ENCODE measurements around the gene MRGPRD.

MRGPRD gene

GRCh38 chr11:68946416-68947090 lies 34.2 kb downstream of the MRGPRD start:
- TF ChIP-seq CTCF (IDR thresholded peaks at IDR 0.05; ENCODE audit: low read depth, low read length) = no peak
- H3K4me3 ChIP-seq (replicated peaks in 1 of 2; ENCODE audit: low read depth in 2 of 2, low read length in 2 of 2) = no peak overlapping the region
- peak; percentile 84 to 93 for DNase-seq (ENCODE audit: low read depth in 2 of 2)

GRCh38 chr11:68942751-68943271 lies 38.0 kb downstream of the MRGPRD start:
- DNase-seq (ENCODE audit: low read depth in 2 of 2) = peak in 1 of 2 donors; percentile 12
- TF ChIP-seq CTCF (IDR thresholded peaks at IDR 0.05; ENCODE audit: low read depth, low read length) = no peak
- no peak overlapping the region for H3K4me3 ChIP-seq (replicated peaks in 1 of 2; ENCODE audit: low read depth in 2 of 2, low read length in 2 of 2)

- no peak for DNase-seq (ENCODE audit: low read depth in 2 of 2)
- H3K4me3 ChIP-seq (replicated peaks in 1 of 2; ENCODE audit: low read depth in 2 of 2, low read length in 2 of 2) = no peak overlapping the region
- TF ChIP-seq CTCF (IDR thresholded peaks at IDR 0.05; ENCODE audit: low read depth, low read length) = no peak
Observed at GRCh38 chr11:68942095-68942620, 38.6 kb downstream of the MRGPRD start.

- H3K4me3 ChIP-seq (replicated peaks in 1 of 2; ENCODE audit: low read depth in 2 of 2, low read length in 2 of 2) = no peak overlapping the region
- no peak for DNase-seq (ENCODE audit: low read depth in 2 of 2)
- TF ChIP-seq CTCF (IDR thresholded peaks at IDR 0.05; ENCODE audit: low read depth, low read length) = no peak
Observed at GRCh38 chr11:68941324-68942094, 39.3 kb downstream of the MRGPRD start.

GRCh38 chr11:68940651-68941323 lies 40.0 kb downstream of the MRGPRD start:
- no peak overlapping the region for H3K4me3 ChIP-seq (replicated peaks in 1 of 2; ENCODE audit: low read depth in 2 of 2, low read length in 2 of 2)
- TF ChIP-seq CTCF (IDR thresholded peaks at IDR 0.05; ENCODE audit: low read depth, low read length) = no peak
- DNase-seq (ENCODE audit: low read depth in 2 of 2) = no peak

Data from cardiac fibroblast (primary cell).